Jurkat, Clone E6-1 (cell line): ENCODE measurements around the gene GRIA1. TPM values are rescaled to one million over a fixed set of nuclear protein-coding genes. Genes with fewer than 3 reads are reported as not detected.

Experiments
- DNase-seq: peaks from one replicate; pipeline ENCODE4 v3.0.0-alpha.2; 2011; ENCODE audit warnings: low read depth, low spot score
- H3K4me3 ChIP-seq: 2 replicates; pipeline ENCODE4 v1.5.1; 2011; ENCODE audit warnings: mild to moderate bottlenecking, low read length, control low read depth, moderate library complexity
- polyA plus RNA-seq: library from polyadenylated mRNA; unstranded; fragments of >200 nt; gene quantifications from one replicate; pipeline ENCODE4 v1.2.1, GENCODE V29; 2012; ENCODE audit warnings: missing spikeins; ENCODE audit not compliant: insufficient read length, insufficient read depth

The GRIA1 gene
- polyA plus RNA-seq: not detected

GRCh38 chr5:153490118-153491037 lies at the start of gene GRIA1:
Gene GRIA1, plus strand, starts transcription at chr5:153490670.
- H3K4me3 ChIP-seq: no peak within 1 kb of the TSS
- DNase-seq: no peak

- H3K4me3 ChIP-seq: no peak overlapping the region
- no peak for DNase-seq
Observed at GRCh38 chr5:153445875-153446579, 44.4 kb upstream of the GRIA1 start.

GRCh38 chr5:153447534-153447933 lies 42.9 kb upstream of the GRIA1 start:
- peak; percentile 60 for DNase-seq
- H3K4me3 ChIP-seq: no peak overlapping the region

DNA sequence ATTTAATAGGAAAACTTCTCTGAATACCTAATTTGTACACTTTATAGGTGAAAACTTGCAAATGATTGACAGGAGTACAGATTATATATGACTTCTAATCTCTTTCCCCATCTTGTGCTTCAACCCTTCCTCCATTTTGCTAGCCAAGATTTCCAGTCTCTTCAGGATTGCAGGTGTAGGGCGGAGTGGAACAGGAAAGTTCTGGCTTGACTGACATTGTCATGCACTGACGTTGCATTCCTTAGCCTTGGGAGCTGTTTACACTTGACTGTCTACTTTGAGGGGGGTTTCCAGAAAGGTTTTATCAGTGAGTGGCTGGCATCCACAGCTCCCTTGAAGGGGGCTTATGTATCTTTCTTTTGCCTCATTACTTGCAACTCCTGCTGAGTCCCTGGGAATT lies 34.1 kb upstream of the GRIA1 start:
- no peak for DNase-seq

DNA sequence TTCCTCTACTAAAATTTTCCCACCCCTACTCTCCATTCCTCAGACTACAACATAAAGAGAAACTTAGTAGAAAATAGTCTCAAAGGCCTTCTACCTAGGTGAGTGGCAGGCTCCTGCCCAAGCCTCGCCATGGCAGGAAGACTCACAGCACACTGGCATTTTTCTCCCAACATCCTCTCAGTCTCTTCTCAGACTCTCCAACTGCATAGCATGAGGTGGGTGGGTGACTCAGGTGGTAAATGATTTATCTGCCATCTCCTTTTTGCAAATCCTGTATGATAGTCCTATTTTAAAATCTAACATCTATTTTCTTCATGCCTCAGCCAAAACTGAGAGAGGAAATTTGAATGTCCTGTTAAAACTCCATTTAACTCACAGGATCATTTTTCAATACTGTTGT lies 33.5 kb upstream of the GRIA1 start:
- no peak for DNase-seq
- no peak overlapping the region for H3K4me3 ChIP-seq

More for the DNA sequence above, 34.1 kb upstream of the GRIA1 start:
- no peak overlapping the region for H3K4me3 ChIP-seq

DNA sequence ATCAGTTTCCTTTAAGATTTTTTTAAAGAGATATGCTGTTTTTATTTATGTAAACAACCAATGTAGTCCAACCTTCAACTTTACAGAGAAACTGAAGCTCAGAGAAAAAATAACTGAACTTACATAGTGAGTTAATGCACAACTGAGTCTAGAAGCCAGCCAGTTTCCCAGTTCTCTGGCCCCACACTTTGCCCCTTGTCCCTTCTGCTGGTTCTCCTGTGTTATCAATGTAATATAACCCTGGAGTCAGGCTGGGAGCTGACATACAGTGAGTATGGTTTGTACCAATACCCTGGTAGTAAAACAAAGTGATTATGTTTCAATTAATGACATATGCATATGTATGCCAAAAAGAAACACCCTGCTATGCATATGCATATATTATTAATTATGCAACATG lies 32.2 kb upstream of the GRIA1 start:
- DNase-seq: no peak
- H3K4me3 ChIP-seq: no peak overlapping the region

DNA sequence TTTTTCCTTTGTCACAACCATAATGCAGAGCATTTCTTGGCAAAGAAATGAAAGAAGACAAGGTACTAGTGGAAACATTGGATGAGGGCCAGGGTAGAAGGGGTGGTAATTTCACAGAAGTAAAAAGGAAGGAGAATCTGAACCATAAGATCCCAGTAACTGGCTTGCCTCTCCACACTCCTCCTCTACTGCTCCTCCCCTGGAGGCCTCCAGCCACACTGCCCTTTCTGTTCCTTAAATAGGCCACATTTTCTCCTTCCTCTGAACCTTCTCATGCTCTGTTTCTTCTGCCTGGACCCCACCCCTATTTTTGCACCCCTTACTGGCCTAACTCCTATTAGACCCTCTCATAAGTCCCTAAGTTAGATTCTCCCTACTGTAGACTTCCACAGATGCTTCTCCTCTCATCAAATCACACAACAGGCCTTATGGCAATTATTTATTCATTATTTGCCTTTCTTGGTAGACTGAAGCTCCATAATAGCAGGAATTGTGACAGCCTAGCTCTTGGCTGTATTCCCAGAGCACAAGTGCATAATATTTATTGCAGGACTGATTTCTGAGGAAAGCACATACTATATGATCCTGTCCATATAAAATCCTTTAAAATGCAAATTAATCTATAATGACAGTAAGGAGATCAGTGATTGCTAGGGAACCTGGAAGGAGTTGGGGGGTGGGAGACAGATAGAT lies 31.3 kb upstream of the GRIA1 start:
- DNase-seq: no peak
- no peak overlapping the region for H3K4me3 ChIP-seq

- no peak overlapping the region for H3K4me3 ChIP-seq
- no peak for DNase-seq
Observed at GRCh38 chr5:153460421-153460820, 30.0 kb upstream of the GRIA1 start.

- no peak for DNase-seq
- no peak overlapping the region for H3K4me3 ChIP-seq
Observed at GRCh38 chr5:153461341-153461740, 29.1 kb upstream of the GRIA1 start.

- no peak for DNase-seq
Observed at GRCh38 chr5:153463806-153464205, 26.7 kb upstream of the GRIA1 start.

GRCh38 chr5:153467546-153467945 lies 22.9 kb upstream of the GRIA1 start:
- DNase-seq: no peak
- no peak overlapping the region for H3K4me3 ChIP-seq

More at GRCh38 chr5:153463806-153464205, 26.7 kb upstream of the GRIA1 start:
- no peak overlapping the region for H3K4me3 ChIP-seq

DNA sequence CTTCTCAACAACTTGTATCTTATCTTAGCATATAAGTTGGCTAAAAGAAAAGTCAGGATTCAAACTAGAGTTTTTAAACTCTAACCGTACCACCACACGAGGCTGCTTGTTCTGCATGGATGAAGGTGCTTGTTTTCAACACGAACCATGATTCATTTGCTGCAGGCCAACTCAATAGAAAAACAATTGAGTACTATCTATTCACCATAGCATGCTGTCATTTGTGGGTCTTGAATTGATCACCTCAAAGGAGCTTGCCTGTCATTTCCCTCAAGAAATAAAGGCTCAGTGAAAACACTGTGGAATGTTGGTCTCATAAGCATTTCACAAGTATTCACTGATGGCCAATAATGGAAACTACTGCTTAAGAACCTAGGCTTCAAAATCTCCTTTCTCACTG lies 21.0 kb upstream of the GRIA1 start:
- H3K4me3 ChIP-seq: no peak overlapping the region
- DNase-seq: no peak

DNA sequence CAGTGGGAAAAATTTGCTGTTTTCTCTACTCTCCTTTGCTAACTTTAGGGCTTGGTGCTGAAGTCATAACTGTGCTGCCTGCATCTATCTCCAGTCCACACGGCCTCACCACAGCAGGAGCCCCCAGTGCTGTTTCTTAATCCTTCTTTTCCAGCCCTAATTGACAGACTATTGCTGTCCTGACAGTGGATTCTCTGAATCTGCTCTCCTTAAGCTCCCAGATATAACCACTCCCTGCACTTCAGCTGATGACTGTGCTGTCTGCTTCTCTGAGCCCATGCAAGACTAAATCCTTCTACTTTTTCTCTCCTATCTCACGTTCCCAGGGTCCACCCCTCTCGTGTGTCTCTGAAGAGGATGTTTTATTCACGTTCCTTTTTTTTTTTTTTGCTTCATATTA lies 19.7 kb upstream of the GRIA1 start:
- DNase-seq: no peak
- no peak overlapping the region for H3K4me3 ChIP-seq

GRCh38 chr5:153476767-153477166 lies 13.7 kb upstream of the GRIA1 start:
- DNase-seq: no peak

DNA sequence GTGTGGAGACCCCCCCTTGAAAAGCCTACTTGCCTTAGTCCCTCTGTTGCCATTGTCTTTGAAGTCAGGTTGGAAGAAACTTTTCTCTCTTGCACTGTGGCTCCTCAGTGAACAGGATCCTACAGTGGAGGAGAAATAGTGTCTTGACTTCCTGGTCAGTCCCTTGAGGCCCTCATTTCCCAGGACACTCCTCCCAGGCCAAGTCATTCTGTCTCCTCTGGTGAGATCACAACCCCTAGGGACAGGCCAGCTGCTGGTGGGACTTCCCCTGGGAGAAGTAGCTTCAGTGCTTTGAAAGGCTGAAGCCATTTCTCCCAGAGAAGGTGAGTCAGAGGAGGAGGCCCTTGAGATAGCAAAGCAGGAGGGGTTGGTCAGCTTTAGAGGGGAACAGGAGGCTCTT lies 10.1 kb upstream of the GRIA1 start:
- no peak overlapping the region for H3K4me3 ChIP-seq
- DNase-seq: no peak

More at GRCh38 chr5:153476767-153477166, 13.7 kb upstream of the GRIA1 start:
- no peak overlapping the region for H3K4me3 ChIP-seq

- DNase-seq: no peak
Observed at GRCh38 chr5:153483482-153483881, 7.0 kb upstream of the GRIA1 start.

GRCh38 chr5:153485641-153486040 lies 4.8 kb upstream of the GRIA1 start:
- no peak overlapping the region for H3K4me3 ChIP-seq
- DNase-seq: no peak

More at GRCh38 chr5:153483482-153483881, 7.0 kb upstream of the GRIA1 start:
- no peak overlapping the region for H3K4me3 ChIP-seq

DNA sequence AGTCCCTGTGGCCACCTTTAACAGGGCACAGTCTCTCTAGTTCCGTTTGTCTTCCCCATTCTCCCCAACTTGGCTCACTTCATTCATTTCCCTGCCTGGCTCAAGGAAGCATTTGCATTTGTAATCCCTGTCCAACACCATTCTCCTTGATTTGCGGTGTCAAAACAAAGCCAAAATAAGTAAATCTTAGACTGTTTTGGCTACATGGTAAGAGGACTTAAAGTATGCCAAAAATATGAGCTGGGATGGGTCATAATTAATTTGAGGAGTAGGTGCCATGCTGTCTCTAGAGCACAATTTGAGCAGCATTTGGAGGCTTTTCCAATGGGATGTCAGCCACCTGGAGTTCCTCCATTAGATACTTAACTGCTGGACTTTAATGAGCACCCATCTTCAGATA lies 3.7 kb upstream of the GRIA1 start:
- no peak for DNase-seq
- no peak overlapping the region for H3K4me3 ChIP-seq

DNA sequence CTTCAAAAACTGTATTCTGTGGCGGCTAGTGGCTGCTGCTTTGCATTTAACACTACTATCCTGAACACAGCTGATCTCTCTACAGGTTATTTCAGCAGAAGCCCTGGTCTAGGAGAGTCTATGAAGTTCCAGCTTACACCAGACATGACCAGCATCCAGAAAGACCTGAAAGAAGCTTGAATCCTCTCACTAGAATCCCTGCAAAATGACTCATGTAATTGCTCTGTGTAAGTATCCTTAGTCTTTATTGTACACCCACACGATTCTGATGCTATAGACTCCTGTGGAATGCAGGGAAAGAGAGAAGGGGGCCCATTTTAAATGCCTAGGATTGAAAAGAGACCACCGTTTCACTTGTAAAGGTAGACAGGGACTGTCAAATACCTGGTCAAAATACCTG lies 859 bp upstream of the GRIA1 start:
- no peak overlapping the region for H3K4me3 ChIP-seq
- no peak for DNase-seq
